PC-9 (cell line): ENCODE measurements around the gene PKN3. TPM values are rescaled to one million over a fixed set of nuclear protein-coding genes. Genes with fewer than 3 reads are reported as not detected.

ENCODE experiments used
- BruUV-seq: library from RNA; stranded (reverse); fragments of 400-500 nt; replicated peaks from 2 replicates; lab custom pipeline; 2021; lab: Mats Ljungman, UMichigan
- CTCF ChIA-PET: fragments of 300-600 bp; sonication (Branson Sonifier 250); formaldehyde crosslinking; loops from one replicate; lab custom pipeline; 2022; ENCODE audit warnings: antibody characterized with exemption; lab: Charles Lee
- POLR2A ChIA-PET: fragments of 300-600 bp; sonication (Branson Sonifier 250); formaldehyde crosslinking; loops from one replicate; lab custom pipeline; 2022; ENCODE audit warnings: antibody characterized with exemption; ENCODE audit not compliant: unreplicated experiment; lab: Charles Lee
- DNase-seq, 2 experiments: peaks; one replicate each; pipeline versions ENCODE4 v3.0.0 to v3.0.0-alpha.2; 2015 to 2022; ENCODE audit warnings: mixed read lengths in 1 of 2
- H2AFZ ChIP-seq: fragments of 200-600 bp; sonication (generic); 2 replicates; pipeline ENCODE4 v1.8.1; 2017; ENCODE audit warnings: antibody characterized with exemption
- H3F3A ChIP-seq: fragments of 200-600 bp; sonication (generic); 2 replicates; pipeline ENCODE4 v1.8.1; 2017; ENCODE audit warnings: antibody characterized with exemption, mild to moderate bottlenecking, low read depth; ENCODE audit not compliant: insufficient read depth
- H3K27ac ChIP-seq: fragments of 200-600 bp; sonication (generic); 2 replicates; pipeline ENCODE4 v1.6.1; 2016; ENCODE audit warnings: mixed run types
- H3K27me3 ChIP-seq: fragments of 200-600 bp; sonication (generic); 2 replicates; pipeline ENCODE4 v1.6.1; 2016; ENCODE audit warnings: low read depth, mixed run types; ENCODE audit not compliant: insufficient read depth
- H3K36me3 ChIP-seq: fragments of 200-600 bp; sonication (generic); 2 replicates; pipeline ENCODE4 v1.6.1; 2016; ENCODE audit warnings: low read depth, mixed run types
- H3K4me1 ChIP-seq: fragments of 200-600 bp; sonication (generic); replicated peaks from 2 replicates; pipeline ENCODE4 v1.6.1; 2016; ENCODE audit warnings: mixed run types; ENCODE audit not compliant: insufficient read depth
- H3K4me2 ChIP-seq: fragments of 200-600 bp; sonication (generic); 2 replicates; pipeline ENCODE4 v1.6.1; 2017; ENCODE audit warnings: mixed run types
- H3K4me3 ChIP-seq: fragments of 200-600 bp; sonication (generic); 2 replicates; pipeline ENCODE4 v1.6.1; 2016; ENCODE audit warnings: mixed run types
- H3K79me2 ChIP-seq: fragments of 200-600 bp; sonication (generic); 2 replicates; pipeline ENCODE4 v1.6.1; 2017; ENCODE audit warnings: low read depth, mixed run types
- H3K9me2 ChIP-seq: fragments of 200-600 bp; sonication (generic); 2 replicates; pipeline ENCODE4 v1.8.1; 2017; ENCODE audit warnings: mild to moderate bottlenecking; ENCODE audit not compliant: insufficient read depth
- H3K9me3 ChIP-seq: fragments of 200-600 bp; sonication (generic); 2 replicates; pipeline ENCODE4 v1.8.1; 2016; ENCODE audit warnings: low read depth; ENCODE audit not compliant: insufficient read depth
- H4K20me1 ChIP-seq: fragments of 200-600 bp; sonication (generic); 2 replicates; pipeline ENCODE4 v1.8.1; 2017; ENCODE audit not compliant: insufficient read depth
- CTCF ChIP-seq: fragments of 200-600 bp; sonication (generic); conservative IDR thresholded peaks from 2 replicates; pipeline ENCODE4 v1.6.1; 2017; ENCODE audit warnings: mixed run types, antibody characterized with exemption, mild to moderate bottlenecking, moderate library complexity
- EZH2 ChIP-seq: fragments of 200-600 bp; sonication (generic); IDR thresholded peaks from 2 replicates; pipeline ENCODE4 v1.8.0; 2017; ENCODE audit warnings: antibody characterized with exemption, low read depth
- intact Hi-C: fragments of 100-400 bp; cut with micrococcal nuclease; formaldehyde crosslinking; loops from one replicate; pipeline ENCODE4 v1.10.0; 2022; ENCODE audit not compliant: unreplicated experiment
- total RNA-seq: library from RNA; stranded (reverse); gene quantifications from 2 replicates; pipeline ENCODE4 v1.2.3, GENCODE V29; 2021

The PKN3 gene
- total RNA-seq, 1 experiment from 2014 or later: 5.5 TPM

GRCh38 chr9:128728298-128728697 lies 26.0 kb downstream of the PKN3 start:
- no peaks in the 10 kb centered on the region for H3K27me3 ChIP-seq
- H3K27ac ChIP-seq: no peak overlapping the region
- no TSS peak for BruUV-seq
- no peaks in the 10 kb centered on the region for H3K79me2 ChIP-seq
- DNase-seq: no peak
- ChIA-PET CTCF (no interaction called here), POLR2A (interaction anchor here (0.5 kb wide), 1 partner anchor 61 kb away, joined by 4 read pairs; no protein-coding TSS in a partner anchor)
- TF ChIP-seq EZH2 (no peak), CTCF (no peak)
- no peak overlapping the region for H2AFZ ChIP-seq
- H4K20me1 ChIP-seq: no peaks in the 10 kb centered on the region; the same call in none of the 2 replicates
- H3K9me3 ChIP-seq: no peaks in the 10 kb centered on the region
- H3K4me1 ChIP-seq: no peaks in the 10 kb centered on the region
- no peaks in the 10 kb centered on the region for H3K36me3 ChIP-seq
- H3K4me3 ChIP-seq: no peak overlapping the region
- H3K4me2 ChIP-seq: no peak overlapping the region
- H3F3A ChIP-seq: peaks cover 24% of the 10 kb centered on the region; the same call in 1 of the 2 replicates
- H3K9me2 ChIP-seq: no peaks in the 10 kb centered on the region
- intact Hi-C loops: loop anchor here (10.0 kb wide), 1 partner anchor 87 kb away; the partner anchor contains the start of gene ENDOG

- DNase-seq: no peak
- Histone ChIP-seq H3K4me3 (no peak overlapping the region), H3K4me1 (no peaks in the 10 kb centered on the region), H2AFZ (no peak overlapping the region), H3K27me3 (no peaks in the 10 kb centered on the region), H4K20me1 (no peaks in the 10 kb centered on the region; the same call in none of the 2 replicates), H3F3A (peaks cover 24% of the 10 kb centered on the region; the same call in 1 of the 2 replicates), H3K9me3 (no peaks in the 10 kb centered on the region), H3K79me2 (no peaks in the 10 kb centered on the region), H3K9me2 (no peaks in the 10 kb centered on the region), H3K27ac (no peak overlapping the region), H3K4me2 (no peak overlapping the region), H3K36me3 (no peaks in the 10 kb centered on the region)
- no TSS peak for BruUV-seq
- ChIA-PET CTCF (no interaction called here), POLR2A (no interaction called here)
- intact Hi-C loops: loop anchor here (10.0 kb wide), 1 partner anchor 85 kb away; the partner anchor contains the start of gene ENDOG
- no peak for TF ChIP-seq EZH2
- TF ChIP-seq CTCF: no peak
Observed at GRCh38 chr9:128729302-128729701, 27.0 kb downstream of the PKN3 start.

GRCh38 chr9:128729766-128730517 lies 27.6 kb downstream of the PKN3 start:
- Histone ChIP-seq H3K4me3 (no peak overlapping the region), H3K9me2 (no peaks in the 10 kb centered on the region), H3K4me1 (no peaks in the 10 kb centered on the region), H3K9me3 (no peaks in the 10 kb centered on the region), H3K4me2 (no peak overlapping the region), H3K27me3 (no peaks in the 10 kb centered on the region), H4K20me1 (no peaks in the 10 kb centered on the region; the same call in none of the 2 replicates), H3K79me2 (no peaks in the 10 kb centered on the region), H3K36me3 (no peaks in the 10 kb centered on the region), H3K27ac (no peak overlapping the region), H2AFZ (no peak overlapping the region), H3F3A (peaks cover 25% of the 10 kb centered on the region; the same call in 1 of the 2 replicates)
- TF ChIP-seq EZH2 (no peak), CTCF (no peak)
- POLR2A ChIA-PET: no interaction called here
- DNase-seq: no peak
- intact Hi-C loops: loop anchor here (5.0 to 10.0 kb wide), 2 partner anchors 85 to 197 kb away; partner anchors contain the start of gene ENDOG
- no TSS peak for BruUV-seq
- CTCF ChIA-PET: no interaction called here
